IgD-negative memory B cell (primary cell): ENCODE results near the gene MRPL50. TPM values are rescaled to one million over a fixed set of nuclear protein-coding genes. Genes with fewer than 3 reads are reported as not detected.

ENCODE experiments used
- H3K27ac Mint-ChIP-seq, 3 donors: one replicate each; pipeline ENCODE4 v1.8.0; 2020 to 2022; ENCODE audit warnings: mild to moderate bottlenecking in 3 of 3, mixed read lengths in 3 of 3, moderate library complexity in 1 of 3
- H3K27me3 Mint-ChIP-seq: one replicate; pipeline ENCODE4 v1.8.0; 2021; ENCODE audit warnings: mixed read lengths
- H3K36me3 Mint-ChIP-seq: one replicate; pipeline ENCODE4 v1.8.0; 2020; ENCODE audit warnings: mild to moderate bottlenecking, mixed read lengths
- H3K4me1 Mint-ChIP-seq, 3 donors: one replicate each; pipeline ENCODE4 v1.8.0; 2020 to 2022; ENCODE audit warnings: mixed read lengths in 3 of 3, mild to moderate bottlenecking in 1 of 3
- H3K4me3 Mint-ChIP-seq, 4 donors: one replicate each; pipeline ENCODE4 v1.8.0; 2020 to 2022; ENCODE audit warnings: mild to moderate bottlenecking in 4 of 4, mixed read lengths in 4 of 4, moderate library complexity in 3 of 4
- H3K9me3 Mint-ChIP-seq, 3 donors: one replicate each; pipeline ENCODE4 v1.8.0; 2020 to 2021; ENCODE audit warnings: mixed read lengths in 3 of 3, mild to moderate bottlenecking in 1 of 3
- polyA plus RNA-seq: library from polyadenylated mRNA; unstranded; fragments of 300-500 nt; fragmentation: Illumina TruSeq; gene quantifications from one replicate; pipeline ENCODE4 v1.2.3, GENCODE V29; 2021

The MRPL50 gene
- polyA plus RNA-seq, 1 donor from 2014 or later: 14.4 TPM

GRCh38 chr9:101376111-101376848 is 22.1 kb downstream of the MRPL50 start:
- no peak overlapping the region for H3K27ac Mint-ChIP-seq
- no peaks in the 10 kb centered on the region for H3K4me1 Mint-ChIP-seq

GRCh38 chr9:101375546-101375945 is 22.9 kb downstream of the MRPL50 start:
- no peaks in the 10 kb centered on the region for H3K36me3 Mint-ChIP-seq
- no peak overlapping the region for H3K27ac Mint-ChIP-seq
- H3K27me3 Mint-ChIP-seq: peaks cover 4% of the 10 kb centered on the region
- peaks cover 0 to 13% (median 5%) of the 10 kb centered on the region in 3 donors for H3K9me3 Mint-ChIP-seq
- no peaks in the 10 kb centered on the region for H3K4me1 Mint-ChIP-seq
- H3K4me3 Mint-ChIP-seq: no peak overlapping the region

More at GRCh38 chr9:101376111-101376848, 22.1 kb downstream of the MRPL50 start:
- Mint-ChIP-seq H3K9me3 (peaks cover 0 to 13% (median 5%) of the 10 kb centered on the region in 3 donors), H3K27me3 (peaks cover 2% of the 10 kb centered on the region), H3K4me3 (no peak overlapping the region), H3K36me3 (no peaks in the 10 kb centered on the region)

- no peaks in the 10 kb centered on the region for H3K36me3 Mint-ChIP-seq
- H3K4me3 Mint-ChIP-seq: no peak overlapping the region
- H3K4me1 Mint-ChIP-seq: no peaks in the 10 kb centered on the region
- peaks cover 4% of the 10 kb centered on the region for H3K27me3 Mint-ChIP-seq
- no peak overlapping the region for H3K27ac Mint-ChIP-seq
- peaks cover 0 to 8% (median 2%) of the 10 kb centered on the region in 3 donors for H3K9me3 Mint-ChIP-seq
Measured at GRCh38 chr9:101372327-101373118, 25.9 kb downstream of the MRPL50 start.

- peaks cover 4% of the 10 kb centered on the region for H3K27me3 Mint-ChIP-seq
- H3K4me3 Mint-ChIP-seq: no peak overlapping the region
- no peak overlapping the region for H3K27ac Mint-ChIP-seq
- H3K36me3 Mint-ChIP-seq: no peaks in the 10 kb centered on the region
- H3K4me1 Mint-ChIP-seq: no peaks in the 10 kb centered on the region
- H3K9me3 Mint-ChIP-seq: peaks cover 0 to 4% (median 2%) of the 10 kb centered on the region in 3 donors
Measured at GRCh38 chr9:101371813-101372212, 26.6 kb downstream of the MRPL50 start.

- peaks cover 0 to 4% (median 2%) of the 10 kb centered on the region in 3 donors for H3K9me3 Mint-ChIP-seq
- H3K27ac Mint-ChIP-seq: no peak overlapping the region
- peaks cover 4% of the 10 kb centered on the region for H3K27me3 Mint-ChIP-seq
- no peaks in the 10 kb centered on the region for H3K4me1 Mint-ChIP-seq
- no peaks in the 10 kb centered on the region for H3K36me3 Mint-ChIP-seq
- H3K4me3 Mint-ChIP-seq: no peak overlapping the region
Measured at GRCh38 chr9:101369884-101370531, 28.4 kb downstream of the MRPL50 start.

GRCh38 chr9:101369286-101369685 is 29.1 kb downstream of the MRPL50 start:
- Mint-ChIP-seq H3K27me3 (peaks cover 4% of the 10 kb centered on the region), H3K9me3 (peaks cover 0 to 4% (median 2%) of the 10 kb centered on the region in 3 donors), H3K4me1 (no peaks in the 10 kb centered on the region), H3K27ac (no peak overlapping the region), H3K36me3 (no peaks in the 10 kb centered on the region), H3K4me3 (no peak overlapping the region)

GRCh38 chr9:101367323-101367722 is 31.1 kb downstream of the MRPL50 start:
- H3K9me3 Mint-ChIP-seq: peaks cover 0 to 4% (median 2%) of the 10 kb centered on the region in 3 donors
- no peak overlapping the region for H3K27ac Mint-ChIP-seq
- peaks cover 2% of the 10 kb centered on the region for H3K36me3 Mint-ChIP-seq
- H3K27me3 Mint-ChIP-seq: peaks cover 4% of the 10 kb centered on the region
- H3K4me1 Mint-ChIP-seq: no peaks in the 10 kb centered on the region
- no peak overlapping the region for H3K4me3 Mint-ChIP-seq

GRCh38 chr9:101366038-101366756 is 32.2 kb downstream of the MRPL50 start:
- Mint-ChIP-seq H3K27ac (no peak overlapping the region), H3K4me1 (no peaks in the 10 kb centered on the region), H3K27me3 (peaks cover 1% of the 10 kb centered on the region), H3K4me3 (no peak overlapping the region), H3K36me3 (peaks cover 2% of the 10 kb centered on the region), H3K9me3 (no peaks in the 10 kb centered on the region)

GRCh38 chr9:101365181-101365580 is 33.2 kb downstream of the MRPL50 start:
- Mint-ChIP-seq H3K27ac (no peak overlapping the region), H3K9me3 (peaks cover 0 to 2% (median 0%) of the 10 kb centered on the region in 3 donors), H3K4me1 (no peaks in the 10 kb centered on the region), H3K4me3 (no peak overlapping the region), H3K27me3 (no peaks in the 10 kb centered on the region), H3K36me3 (peaks cover 4% of the 10 kb centered on the region)

GRCh38 chr9:101362450-101362849 is 36.0 kb downstream of the MRPL50 start:
- Mint-ChIP-seq H3K4me1 (no peaks in the 10 kb centered on the region), H3K27me3 (peaks cover 1% of the 10 kb centered on the region), H3K9me3 (peaks cover 0 to 2% (median 0%) of the 10 kb centered on the region in 3 donors), H3K4me3 (no peak overlapping the region), H3K27ac (no peak overlapping the region), H3K36me3 (peaks cover 4% of the 10 kb centered on the region)

GRCh38 chr9:101360647-101361046 is 37.8 kb downstream of the MRPL50 start:
- Mint-ChIP-seq H3K9me3 (peaks cover 0 to 2% (median 0%) of the 10 kb centered on the region in 3 donors), H3K4me1 (no peaks in the 10 kb centered on the region), H3K36me3 (peaks cover 4% of the 10 kb centered on the region), H3K27me3 (peaks cover 2% of the 10 kb centered on the region), H3K4me3 (no peak overlapping the region), H3K27ac (no peak overlapping the region)

GRCh38 chr9:101359679-101360078 is 38.7 kb downstream of the MRPL50 start:
- no peak overlapping the region for H3K27ac Mint-ChIP-seq
- no peaks in the 10 kb centered on the region for H3K4me1 Mint-ChIP-seq
- peaks cover 0 to 2% (median 0%) of the 10 kb centered on the region in 3 donors for H3K9me3 Mint-ChIP-seq
- H3K4me3 Mint-ChIP-seq: no peak overlapping the region
- peaks cover 2% of the 10 kb centered on the region for H3K27me3 Mint-ChIP-seq
- peaks cover 4% of the 10 kb centered on the region for H3K36me3 Mint-ChIP-seq

GRCh38 chr9:101356619-101357018 is 41.8 kb downstream of the MRPL50 start:
- no peak overlapping the region for H3K27ac Mint-ChIP-seq
- no peaks in the 10 kb centered on the region for H3K4me1 Mint-ChIP-seq
- peaks cover 0 to 2% (median 0%) of the 10 kb centered on the region in 3 donors for H3K9me3 Mint-ChIP-seq
- H3K4me3 Mint-ChIP-seq: no peak overlapping the region
- H3K27me3 Mint-ChIP-seq: peaks cover 2% of the 10 kb centered on the region
- peaks cover 2% of the 10 kb centered on the region for H3K36me3 Mint-ChIP-seq

GRCh38 chr9:101354765-101355708 is 43.4 kb downstream of the MRPL50 start:
- Mint-ChIP-seq H3K27ac (no peak overlapping the region), H3K9me3 (no peaks in the 10 kb centered on the region)

More at GRCh38 chr9:101354765-101355708, 43.4 kb downstream of the MRPL50 start:
- Mint-ChIP-seq H3K27me3 (peaks cover 2% of the 10 kb centered on the region), H3K36me3 (no peaks in the 10 kb centered on the region), H3K4me3 (no peak overlapping the region), H3K4me1 (no peaks in the 10 kb centered on the region)
